ENCODE results near the gene DEK. TPM values are rescaled to one million over a fixed set of nuclear protein-coding genes. Genes with fewer than 3 reads are reported as not detected.
"Not testable (repeated sequence)": the region's sequence is repeated elsewhere in the genome, so short reads cannot be mapped to it uniquely, and the experiment has no call there.

Gene DEK
- total RNA-seq, 2 experiments from 2014 or later: 235 to 267 TPM

GRCh38 chr6:18234564-18234963 is 29.8 kb downstream of the DEK start:
- Histone ChIP-seq H3K4me1 (ENCODE audit: insufficient read depth, low read length, poor library complexity, severe bottlenecking) (no peaks in the 10 kb centered on the region), H3K4me3 (ENCODE audit: low read depth, low read length, poor library complexity, severe bottlenecking) (no peak overlapping the region)
- no TSS peak for BruUV-seq (replicated peaks)

GRCh38 chr6:18233770-18234169 is 30.6 kb downstream of the DEK start:
- H2AFZ ChIP-seq (ENCODE audit: low read length); H3K4me2 ChIP-seq (ENCODE audit: low read length); BruUV-seq (replicated peaks); H3K9me3 ChIP-seq (ENCODE audit: low read length); intact Hi-C loops (cut with micrococcal nuclease; ENCODE audit: unreplicated experiment); H3K27ac ChIP-seq (ENCODE audit: low read depth, low read length, poor library complexity, severe bottlenecking); POLR2A ChIA-PET; CTCF ChIA-PET (ENCODE audit: unreplicated experiment); H3K4me3 ChIP-seq (ENCODE audit: low read depth, low read length, poor library complexity, severe bottlenecking); DNase-seq (ENCODE audit: low spot score); H3K9me2 ChIP-seq (ENCODE audit: insufficient read depth, low read length); H4K20me1 ChIP-seq (ENCODE audit: insufficient read depth, low read length); H3K4me1 ChIP-seq (ENCODE audit: insufficient read depth, low read length, poor library complexity, severe bottlenecking): not testable (repeated sequence)
- H3K79me2 ChIP-seq (ENCODE audit: insufficient read depth, low read depth, low read length): peaks cover 55% of the 10 kb centered on the region; the same call in 1 of the 2 replicates
- peaks cover 84% of the 10 kb centered on the region for H3K36me3 ChIP-seq (ENCODE audit: insufficient read depth, low read length)

More at GRCh38 chr6:18234564-18234963, 29.8 kb downstream of the DEK start:
- no peak overlapping the region for H2AFZ ChIP-seq (ENCODE audit: low read length)
- peaks cover under 1% of the 10 kb centered on the region; the same call in 1 of the 2 replicates for H4K20me1 ChIP-seq (ENCODE audit: insufficient read depth, low read length)
- POLR2A ChIA-PET: interaction anchor here (1.5 kb wide), 1 partner anchor 9 kb away, joined by 7 read pairs; no protein-coding TSS in a partner anchor
- TF ChIP-seq EZH2phosphoT487 (IDR thresholded peaks at IDR 0.05; ENCODE audit: borderline replicate concordance, low read depth, low read length) (no peak), CTCF (conservative IDR thresholded peaks at IDR 0.05; ENCODE audit: low read length) (no peak)
- H3K36me3 ChIP-seq (ENCODE audit: insufficient read depth, low read length): peaks cover 89% of the 10 kb centered on the region
- no peak overlapping the region for H3K27ac ChIP-seq (ENCODE audit: low read depth, low read length, poor library complexity, severe bottlenecking)
- H3K4me2 ChIP-seq (ENCODE audit: low read length): no peak overlapping the region
- intact Hi-C loops (cut with micrococcal nuclease; ENCODE audit: unreplicated experiment): no loop called here
- no peaks in the 10 kb centered on the region for H3K9me2 ChIP-seq (ENCODE audit: insufficient read depth, low read length)
- no peaks in the 10 kb centered on the region for H3K9me3 ChIP-seq (ENCODE audit: low read length)
- DNase-seq (ENCODE audit: low spot score): no peak
- CTCF ChIA-PET (ENCODE audit: unreplicated experiment): no interaction called here
- H3K79me2 ChIP-seq (ENCODE audit: insufficient read depth, low read depth, low read length): peaks cover 61% of the 10 kb centered on the region

GRCh38 chr6:18231856-18232255 is 32.5 kb downstream of the DEK start:
- BruUV-seq (replicated peaks); H2AFZ ChIP-seq (ENCODE audit: low read length); H3K4me3 ChIP-seq (ENCODE audit: low read depth, low read length, poor library complexity, severe bottlenecking); intact Hi-C loops (cut with micrococcal nuclease; ENCODE audit: unreplicated experiment); H3K4me1 ChIP-seq (ENCODE audit: insufficient read depth, low read length, poor library complexity, severe bottlenecking); H3K9me2 ChIP-seq (ENCODE audit: insufficient read depth, low read length); H3K27ac ChIP-seq (ENCODE audit: low read depth, low read length, poor library complexity, severe bottlenecking); CTCF ChIA-PET (ENCODE audit: unreplicated experiment); H3K9me3 ChIP-seq (ENCODE audit: low read length); H3K4me2 ChIP-seq (ENCODE audit: low read length); DNase-seq (ENCODE audit: low spot score); H4K20me1 ChIP-seq (ENCODE audit: insufficient read depth, low read length): not testable (repeated sequence)
- POLR2A ChIA-PET: interaction anchor here (0.7 kb wide), 1 partner anchor 11 kb away, joined by 3 read pairs; no protein-coding TSS in a partner anchor
- H3K36me3 ChIP-seq (ENCODE audit: insufficient read depth, low read length): peaks cover 83% of the 10 kb centered on the region
- H3K79me2 ChIP-seq (ENCODE audit: insufficient read depth, low read depth, low read length): peaks cover 47% of the 10 kb centered on the region; the same call in 1 of the 2 replicates

GRCh38 chr6:18228590-18228989 is 35.7 kb downstream of the DEK start:
- H3K4me2 ChIP-seq (ENCODE audit: low read length); H3K4me3 ChIP-seq (ENCODE audit: low read depth, low read length, poor library complexity, severe bottlenecking); H3K9me2 ChIP-seq (ENCODE audit: insufficient read depth, low read length); DNase-seq (ENCODE audit: low spot score); H2AFZ ChIP-seq (ENCODE audit: low read length); H3K4me1 ChIP-seq (ENCODE audit: insufficient read depth, low read length, poor library complexity, severe bottlenecking); intact Hi-C loops (cut with micrococcal nuclease; ENCODE audit: unreplicated experiment); BruUV-seq (replicated peaks); H3K27ac ChIP-seq (ENCODE audit: low read depth, low read length, poor library complexity, severe bottlenecking); H3K9me3 ChIP-seq (ENCODE audit: low read length): not testable (repeated sequence)
- ChIA-PET CTCF (ENCODE audit: unreplicated experiment) (interaction anchor here (0.5 kb wide), 1 partner anchor 78 kb away, joined by 3 read pairs; no protein-coding TSS in a partner anchor), POLR2A (interaction anchor here (0.7 to 1.1 kb wide), 3 partner anchors 13 to 26 kb away, joined by 3 to 5 read pairs (median 4); no protein-coding TSS in a partner anchor)
- Histone ChIP-seq H4K20me1 (ENCODE audit: insufficient read depth, low read length) (0 out of 2 replicates have a peak, but pooled peaks cover 15% of the 10 kb centered on the region), H3K79me2 (ENCODE audit: insufficient read depth, low read depth, low read length) (peaks cover 24% of the 10 kb centered on the region; the same call in 1 of the 2 replicates), H3K36me3 (ENCODE audit: insufficient read depth, low read length) (peaks cover 84% of the 10 kb centered on the region)

- H2AFZ ChIP-seq (ENCODE audit: low read length); intact Hi-C loops (cut with micrococcal nuclease; ENCODE audit: unreplicated experiment); H3K4me1 ChIP-seq (ENCODE audit: insufficient read depth, low read length, poor library complexity, severe bottlenecking); H3K9me3 ChIP-seq (ENCODE audit: low read length); CTCF ChIA-PET (ENCODE audit: unreplicated experiment); BruUV-seq (replicated peaks); H3K27ac ChIP-seq (ENCODE audit: low read depth, low read length, poor library complexity, severe bottlenecking); DNase-seq (ENCODE audit: low spot score); H3K4me3 ChIP-seq (ENCODE audit: low read depth, low read length, poor library complexity, severe bottlenecking); H3K9me2 ChIP-seq (ENCODE audit: insufficient read depth, low read length); H3K4me2 ChIP-seq (ENCODE audit: low read length); POLR2A ChIA-PET: not testable (repeated sequence)
- 0 out of 2 replicates have a peak, but pooled peaks cover 15% of the 10 kb centered on the region for H4K20me1 ChIP-seq (ENCODE audit: insufficient read depth, low read length)
- H3K79me2 ChIP-seq (ENCODE audit: insufficient read depth, low read depth, low read length): peaks cover 18% of the 10 kb centered on the region; the same call in 1 of the 2 replicates
- peaks cover 86% of the 10 kb centered on the region for H3K36me3 ChIP-seq (ENCODE audit: insufficient read depth, low read length)
These were observed 37.2 kb downstream of the DEK start for GRCh38 chr6:18227166-18227565.

Measured in OCI-LY7 (cell line).